ENCODE measurements around the gene SLC6A2.
"Not testable (repeated sequence)": the region's sequence is repeated elsewhere in the genome, so short reads cannot be mapped to it uniquely, and the experiment has no call there.

SLC6A2 gene

DNA sequence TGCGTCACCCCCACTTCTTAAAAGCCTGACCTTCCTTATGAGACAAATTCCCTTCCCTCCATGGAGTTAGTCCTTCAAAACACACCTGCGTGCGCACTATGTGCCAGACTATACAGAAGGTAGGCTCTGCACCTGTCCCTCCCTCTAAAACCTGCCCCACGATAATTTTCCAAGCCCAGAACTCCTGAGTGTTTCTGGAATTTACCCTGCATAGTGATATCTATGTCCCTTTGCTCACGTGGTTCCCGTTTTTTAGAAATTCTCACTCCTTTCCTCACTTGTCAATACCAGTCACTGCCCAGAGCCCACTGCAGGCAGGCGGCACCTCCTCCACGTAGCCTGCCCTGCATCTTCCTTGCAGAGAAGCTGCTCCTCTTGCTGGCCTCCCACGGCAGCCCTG lies 82.2 kb downstream of the SLC6A2 start:
- no peak for DNase-seq (ENCODE audit: low read depth)
- TF ChIP-seq, protein P1, sequence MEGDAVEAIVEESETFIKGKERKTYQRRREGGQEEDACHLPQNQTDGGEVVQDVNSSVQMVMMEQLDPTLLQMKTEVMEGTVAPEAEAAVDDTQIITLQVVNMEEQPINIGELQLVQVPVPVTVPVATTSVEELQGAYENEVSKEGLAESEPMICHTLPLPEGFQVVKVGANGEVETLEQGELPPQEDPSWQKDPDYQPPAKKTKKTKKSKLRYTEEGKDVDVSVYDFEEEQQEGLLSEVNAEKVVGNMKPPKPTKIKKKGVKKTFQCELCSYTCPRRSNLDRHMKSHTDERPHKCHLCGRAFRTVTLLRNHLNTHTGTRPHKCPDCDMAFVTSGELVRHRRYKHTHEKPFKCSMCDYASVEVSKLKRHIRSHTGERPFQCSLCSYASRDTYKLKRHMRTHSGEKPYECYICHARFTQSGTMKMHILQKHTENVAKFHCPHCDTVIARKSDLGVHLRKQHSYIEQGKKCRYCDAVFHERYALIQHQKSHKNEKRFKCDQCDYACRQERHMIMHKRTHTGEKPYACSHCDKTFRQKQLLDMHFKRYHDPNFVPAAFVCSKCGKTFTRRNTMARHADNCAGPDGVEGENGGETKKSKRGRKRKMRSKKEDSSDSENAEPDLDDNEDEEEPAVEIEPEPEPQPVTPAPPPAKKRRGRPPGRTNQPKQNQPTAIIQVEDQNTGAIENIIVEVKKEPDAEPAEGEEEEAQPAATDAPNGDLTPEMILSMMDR (IDR thresholded peaks at IDR 0.05; ENCODE audit: low read depth, low read length, missing control alignments) = no peak
- no peak overlapping the region for H3K4me3 ChIP-seq (ENCODE audit: low read depth, low read length)

DNA sequence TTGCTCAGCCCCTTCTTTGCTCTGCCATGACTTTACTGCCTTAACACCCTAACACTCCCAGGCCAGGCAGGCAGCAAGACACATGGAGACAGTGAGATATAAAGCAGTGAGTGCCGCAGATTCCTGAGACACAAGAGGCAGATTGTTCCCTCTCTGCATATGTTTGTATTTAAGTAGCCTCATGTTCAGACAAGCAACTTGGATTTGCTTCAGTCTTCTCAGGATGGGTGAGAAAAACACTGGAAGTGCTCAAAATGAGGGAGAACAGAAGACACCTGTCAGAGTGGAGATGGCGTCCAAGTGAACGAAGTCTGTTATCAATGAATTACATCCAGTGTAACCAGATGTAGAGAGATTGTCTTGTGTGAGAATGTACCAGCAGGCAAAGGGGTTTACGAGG lies 90.3 kb downstream of the SLC6A2 start:
- H3K4me3 ChIP-seq (ENCODE audit: low read depth, low read length) = no peak overlapping the region
- TF ChIP-seq, protein P1 (IDR thresholded peaks at IDR 0.05; ENCODE audit: low read depth, low read length, missing control alignments) = no peak
- DNase-seq (ENCODE audit: low read depth) = no peak

DNA sequence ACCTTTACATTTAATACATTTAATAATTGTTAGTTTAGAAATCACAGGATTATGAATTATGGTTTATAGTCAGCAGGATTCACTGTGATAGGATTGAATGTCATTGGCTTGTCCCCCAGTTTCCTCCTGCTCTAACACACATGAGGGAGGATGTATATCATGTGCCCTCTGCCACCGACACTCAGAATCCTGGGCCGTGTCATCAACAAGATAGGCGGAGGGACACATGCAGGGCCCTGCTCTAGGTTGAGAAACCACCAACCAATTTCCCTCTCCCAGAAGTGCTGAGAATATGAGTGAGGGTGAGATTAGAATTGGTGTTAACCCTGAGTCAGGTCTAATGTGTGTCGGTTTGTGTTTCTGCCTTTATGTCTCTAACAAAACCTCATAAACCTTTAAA lies 92.0 kb downstream of the SLC6A2 start:
- TF ChIP-seq, protein P1 (IDR thresholded peaks at IDR 0.05; ENCODE audit: low read depth, low read length, missing control alignments) = no peak
- DNase-seq (ENCODE audit: low read depth) = no peak
- H3K4me3 ChIP-seq (ENCODE audit: low read depth, low read length) = no peak overlapping the region

DNA sequence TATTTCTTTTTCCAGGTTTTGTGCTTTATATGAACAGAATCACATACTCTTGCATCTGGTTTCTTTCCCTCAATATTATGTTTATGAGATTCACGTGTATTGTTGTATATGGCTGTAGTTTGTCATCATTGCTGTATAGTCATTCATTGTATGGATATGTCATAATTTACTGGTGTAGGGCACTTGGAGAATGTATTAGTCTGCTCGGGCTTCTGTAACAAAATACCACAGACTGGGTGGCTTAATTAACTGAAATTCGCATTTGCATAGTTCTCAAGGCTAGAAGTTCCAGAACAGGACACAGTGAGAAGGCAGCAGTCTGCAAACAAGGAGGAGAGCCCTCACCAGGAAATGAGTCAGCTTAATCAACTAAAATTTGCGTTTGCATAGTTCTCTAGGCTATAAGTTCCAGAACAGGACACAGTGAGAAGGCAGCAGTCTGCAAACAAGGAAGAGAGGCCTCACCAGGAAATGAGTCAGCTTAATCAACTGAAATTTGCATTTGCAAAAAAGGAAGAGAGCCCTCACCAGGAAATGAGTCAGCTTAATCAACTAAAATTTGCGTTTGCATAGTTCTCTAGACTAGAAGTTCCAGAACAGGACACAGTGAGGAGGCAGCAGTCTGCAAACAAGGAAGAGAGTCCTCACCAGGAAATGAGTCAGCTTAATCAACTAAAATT lies 96.8 kb downstream of the SLC6A2 start:
- not testable (repeated sequence) for H3K4me3 ChIP-seq (ENCODE audit: low read depth, low read length); DNase-seq (ENCODE audit: low read depth)

DNA sequence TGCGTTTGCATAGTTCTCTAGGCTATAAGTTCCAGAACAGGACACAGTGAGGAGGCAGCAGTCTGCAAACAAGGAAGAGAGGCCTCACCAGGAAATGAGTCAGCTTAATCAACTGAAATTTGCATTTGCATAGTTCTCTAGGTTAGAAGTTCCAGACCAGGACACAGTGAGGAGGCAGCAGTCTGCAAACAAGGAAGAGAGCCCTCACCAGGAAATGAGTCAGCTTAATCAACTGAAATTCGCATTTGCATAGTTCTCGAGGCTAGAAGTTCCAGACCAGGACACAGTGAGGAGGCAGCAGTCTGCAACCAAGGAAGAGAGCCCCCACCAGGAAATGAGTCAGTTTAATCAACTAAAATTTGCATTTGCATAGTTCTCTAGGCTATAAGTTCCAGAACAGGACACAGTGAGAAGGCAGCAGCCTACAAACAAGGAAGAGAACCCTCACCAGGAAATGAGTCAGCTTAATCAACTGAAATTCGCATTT lies 97.4 kb downstream of the SLC6A2 start:
- DNase-seq (ENCODE audit: low read depth); H3K4me3 ChIP-seq (ENCODE audit: low read depth, low read length): not testable (repeated sequence)

All from GM12864 (cell line).